C1 segment of cervical spinal cord (tissue), 14 donors: ENCODE measurements around the gene OR6Q1.
"Not testable (repeated sequence)": the region's sequence is repeated elsewhere in the genome, so short reads cannot be mapped to it uniquely, and the experiment has no call there.

Source experiments
- DNase-seq, 14 donors: peaks; one replicate each; lab custom pipeline; 2025; lab: John Stamatoyannopoulos, UW

OR6Q1 gene

GRCh38 chr11:58030653-58031052 lies at the start of gene OR6Q1:
OR6Q1 (plus strand) TSS chr11:58030953; CDS start chr11:58030953, 0 bp downstream.
- DNase-seq: no peak

GRCh38 chr11:57981536-57981935 lies 49.2 kb upstream of the OR6Q1 start:
- DNase-seq: no peak

GRCh38 chr11:57982776-57983175 lies 48.0 kb upstream of the OR6Q1 start:
- no peak for DNase-seq

- DNase-seq: no peak
Observed at GRCh38 chr11:57983191-57983590, 47.6 kb upstream of the OR6Q1 start.

- DNase-seq: not testable (repeated sequence)
Observed at GRCh38 chr11:57999523-57999922, 31.2 kb upstream of the OR6Q1 start.

- not testable (repeated sequence) for DNase-seq
Observed at GRCh38 chr11:58000021-58000420, 30.7 kb upstream of the OR6Q1 start.

- DNase-seq: no peak
Observed at GRCh38 chr11:58000699-58001098, 30.1 kb upstream of the OR6Q1 start.

- no peak for DNase-seq
Observed at GRCh38 chr11:58003036-58003435, 27.7 kb upstream of the OR6Q1 start.

GRCh38 chr11:58003591-58003990 lies 27.2 kb upstream of the OR6Q1 start:
- DNase-seq: no peak

GRCh38 chr11:58004664-58005063 lies 26.1 kb upstream of the OR6Q1 start:
- no peak for DNase-seq

GRCh38 chr11:58006940-58007339 lies 23.8 kb upstream of the OR6Q1 start:
- no peak for DNase-seq

GRCh38 chr11:58011771-58012170 lies 19.0 kb upstream of the OR6Q1 start:
- no peak for DNase-seq

- no peak for DNase-seq
Observed at GRCh38 chr11:58023435-58023931, 7.3 kb upstream of the OR6Q1 start, which contains the start of gene OR9Q1. OR9Q1 (plus strand) TSS chr11:58023881; CDS start chr11:58179445, 155,564 bp downstream.

- no peak for DNase-seq
Observed at GRCh38 chr11:58024601-58025091, 6.1 kb upstream of the OR6Q1 start.

GRCh38 chr11:58027341-58027740 lies 3.4 kb upstream of the OR6Q1 start:
- DNase-seq: no peak

GRCh38 chr11:58028687-58029411 lies 1.9 kb upstream of the OR6Q1 start:
- peak in 3 of 14 donors; percentile 2 to 7 (median 7) for DNase-seq

GRCh38 chr11:58034471-58034870 lies 3.7 kb downstream of the OR6Q1 start:
- DNase-seq: no peak

- DNase-seq: no peak
Observed at GRCh38 chr11:58039589-58039988, 8.8 kb downstream of the OR6Q1 start.

GRCh38 chr11:58043379-58043778 lies 12.6 kb downstream of the OR6Q1 start:
- no peak for DNase-seq

- no peak for DNase-seq
Observed at GRCh38 chr11:58046231-58046630, 15.5 kb downstream of the OR6Q1 start.

- no peak for DNase-seq
Observed at GRCh38 chr11:58047818-58048217, 17.1 kb downstream of the OR6Q1 start.

- DNase-seq: no peak
Observed at GRCh38 chr11:58055806-58056401, 25.2 kb downstream of the OR6Q1 start.

- DNase-seq: no peak
Observed at GRCh38 chr11:58057481-58057880, 26.7 kb downstream of the OR6Q1 start.
